SH-SY5Y (cell line): ENCODE data around the gene CES4A.

Experiments used
- GATA2 ChIP-seq: IDR thresholded peaks from 2 replicates; pipeline ENCODE4 v1.6.1; 2011; ENCODE audit warnings: mild to moderate bottlenecking, low read depth, low read length
- GATA3 ChIP-seq: IDR thresholded peaks from 2 replicates; pipeline ENCODE4 v1.6.1; 2011; ENCODE audit warnings: low read depth, mild to moderate bottlenecking, low read length, moderate library complexity

GRCh38 chr16:66996983-66997358 lies 8.6 kb downstream of the CES4A start:
- TF ChIP-seq GATA2 (no peak), GATA3 (no peak)
